Common myeloid progenitor, CD34-positive (primary cell): ENCODE results near the gene RASAL2.

ENCODE experiments used
- CTCF ChIA-PET: fragments of 350-600 bp; sonication (Branson Sonifier 250); formaldehyde crosslinking; loops from one replicate; lab custom pipeline; 2021; ENCODE audit warnings: antibody characterized with exemption; lab: Charles Lee
- POLR2A ChIA-PET: fragments of 350-600 bp; sonication (Branson Sonifier 250); formaldehyde crosslinking; loops from one replicate; lab custom pipeline; 2021; ENCODE audit warnings: antibody characterized with exemption; lab: Charles Lee
- DNase-seq, 3 donors: peaks; one replicate each; pipeline versions ENCODE4 v3.0.0 to v3.0.0-alpha.2; 2013
- H3K27ac ChIP-seq, 2 experiments: 1 replicate in 1 of 2; 2 replicates in 1 of 2; pipeline ENCODE4 v1.7.0; 2013; ENCODE audit warnings: inconsistent platforms in 2 of 2, low read length in 2 of 2, mild to moderate bottlenecking in 2 of 2, low read depth in 1 of 2, moderate library complexity in 1 of 2; ENCODE audit not compliant: severe bottlenecking in 2 of 2, insufficient read depth in 1 of 2, poor library complexity in 1 of 2
- H3K27me3 ChIP-seq, 5 experiments: replicated peaks in 2 of 5; 1 replicate in 3 of 5; 2 replicates in 2 of 5; pipeline versions ENCODE4 v1.6.1 to v1.7.0; 2013; ENCODE audit warnings: low read length in 4 of 5, mild to moderate bottlenecking in 2 of 5, moderate library complexity in 2 of 5, inconsistent platforms in 1 of 5; ENCODE audit not compliant: insufficient read depth in 5 of 5, control insufficient read depth in 4 of 5
- H3K36me3 ChIP-seq, 4 experiments: 1 replicate in 2 of 4; 2 replicates in 2 of 4; pipeline versions ENCODE4 v1.6.1 to v1.7.0; 2013; ENCODE audit warnings: low read length in 3 of 4, control low read depth in 1 of 4, mild to moderate bottlenecking in 1 of 4; ENCODE audit not compliant: control insufficient read depth in 4 of 4, insufficient read depth in 4 of 4
- H3K4me1 ChIP-seq, 4 experiments: 1 replicate in 3 of 4; 2 replicates in 1 of 4; pipeline versions ENCODE4 v1.6.1 to v1.7.1; 2013; ENCODE audit warnings: low read length in 3 of 4, mild to moderate bottlenecking in 3 of 4, control low read depth in 1 of 4, inconsistent platforms in 1 of 4, moderate library complexity in 1 of 4; ENCODE audit not compliant: control insufficient read depth in 4 of 4, insufficient read depth in 4 of 4; ENCODE audit errors: control extremely low read depth in 1 of 4
- H3K4me3 ChIP-seq, 7 experiments: 1 replicate in 4 of 7; 2 replicates in 3 of 7; pipeline versions ENCODE4 v1.5.1 to v1.7.0; 2013; ENCODE audit warnings: mild to moderate bottlenecking in 7 of 7, low read length in 6 of 7, moderate library complexity in 6 of 7, inconsistent platforms in 2 of 7, low read depth in 2 of 7, control low read depth in 1 of 7; ENCODE audit not compliant: insufficient read depth in 4 of 7, control insufficient read depth in 1 of 7; ENCODE audit errors: extremely low read depth in 1 of 7
- H3K9me3 ChIP-seq, 5 experiments: 1 replicate in 4 of 5; 2 replicates in 1 of 5; pipeline versions ENCODE4 v1.6.1 to v1.7.1; 2013; ENCODE audit warnings: low read length in 4 of 5, mild to moderate bottlenecking in 2 of 5, inconsistent platforms in 1 of 5, low read depth in 1 of 5, moderate library complexity in 1 of 5; ENCODE audit not compliant: control insufficient read depth in 4 of 5, insufficient read depth in 2 of 5; ENCODE audit errors: control extremely low read depth in 1 of 5
- WGBS: methylation state at CpG from one replicate; pipeline ENCODE4 v1.1.5; 2013; ENCODE audit not compliant: insufficient coverage; 5-methylcytosine and 5-hydroxymethylcytosine counted together

RASAL2 gene

GRCh38 chr1:178209935-178210334, 116.0 kb downstream of the RASAL2 start:
- Histone ChIP-seq H3K27me3 (no peaks in the 10 kb centered on the region), H3K9me3 (peaks cover 0 to 28% (median 6%) of the 10 kb centered on the region in 5 experiments), H3K27ac (no peak overlapping the region), H3K4me3 (no peak overlapping the region), H3K4me1 (no peaks in the 10 kb centered on the region), H3K36me3 (no peaks in the 10 kb centered on the region)
- ChIA-PET CTCF (interaction anchor here (0.6 kb wide), 1 partner anchor 101 kb away, joined by 3 read pairs; no protein-coding TSS in a partner anchor), POLR2A (no interaction called here)
- no CpG with 5 or more reads among the region's 1 CpG for WGBS
- no peak for DNase-seq

- Histone ChIP-seq H3K4me1 (no peaks in the 10 kb centered on the region), H3K9me3 (no peaks in the 10 kb centered on the region), H3K27ac (no peak overlapping the region), H3K27me3 (no peaks in the 10 kb centered on the region), H3K4me3 (no peak overlapping the region), H3K36me3 (no peaks in the 10 kb centered on the region)
- ChIA-PET CTCF (no interaction called here), POLR2A (no interaction called here)
- WGBS: 99% methylated on average over 6 of the region's 6 CpGs
- DNase-seq: no peak
Observed at GRCh38 chr1:178218550-178218949, 124.6 kb downstream of the RASAL2 start.

DNA sequence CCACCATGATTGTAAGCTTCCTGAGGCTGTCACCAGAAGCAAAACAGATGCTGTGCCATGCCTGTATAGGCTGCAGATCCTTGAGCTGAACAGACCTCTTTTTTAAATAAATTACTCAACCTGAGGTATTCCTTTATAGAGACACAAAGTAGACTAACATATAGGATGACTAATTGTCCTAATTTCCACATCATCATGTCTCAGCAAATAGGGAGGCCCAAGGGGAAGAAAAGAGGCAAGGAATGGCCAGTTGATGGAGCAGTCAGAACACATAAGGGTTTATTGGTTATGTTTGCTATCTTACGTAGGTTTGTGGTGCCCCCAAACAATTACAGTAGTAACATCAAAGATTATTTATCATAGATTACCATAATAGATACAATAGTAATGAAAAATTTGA, 126.2 kb downstream of the RASAL2 start:
- POLR2A ChIA-PET: no interaction called here
- H3K27ac ChIP-seq: no peak overlapping the region
- no peak for DNase-seq
- no peak overlapping the region for H3K4me3 ChIP-seq
- H3K36me3 ChIP-seq: no peaks in the 10 kb centered on the region
- CTCF ChIA-PET: no interaction called here
- no peaks in the 10 kb centered on the region for H3K9me3 ChIP-seq
- no peaks in the 10 kb centered on the region for H3K27me3 ChIP-seq
- no CpG with 5 or more reads among the region's 1 CpG for WGBS
- no peaks in the 10 kb centered on the region for H3K4me1 ChIP-seq

DNA sequence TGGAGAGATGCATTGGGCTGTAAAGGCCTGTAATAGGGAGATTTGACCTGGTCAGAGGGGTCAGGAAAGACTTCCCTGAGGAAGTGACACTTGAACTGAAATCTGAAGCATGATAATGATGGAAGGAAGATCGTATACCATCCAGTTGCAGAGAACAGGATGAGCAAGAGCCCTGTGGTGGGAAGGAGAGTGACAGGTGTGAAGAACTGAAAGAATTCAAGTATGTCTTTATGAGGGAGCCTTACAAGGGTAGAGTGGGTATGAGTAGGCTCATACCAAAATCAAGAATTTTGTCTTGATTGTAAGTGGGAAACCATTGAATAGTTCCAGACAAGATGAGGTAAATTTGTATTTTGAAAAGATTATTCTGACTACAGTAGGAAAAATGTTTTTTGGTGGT, 129.4 kb downstream of the RASAL2 start:
- Histone ChIP-seq H3K4me1 (no peaks in the 10 kb centered on the region), H3K9me3 (no peaks in the 10 kb centered on the region), H3K27me3 (no peaks in the 10 kb centered on the region), H3K27ac (no peak overlapping the region), H3K36me3 (no peaks in the 10 kb centered on the region), H3K4me3 (no peak overlapping the region)
- no peak for DNase-seq
- ChIA-PET POLR2A (no interaction called here), CTCF (no interaction called here)
- 89% methylated on average over 1 of the region's 1 CpG for WGBS

GRCh38 chr1:178224358-178224757, 130.5 kb downstream of the RASAL2 start:
- ChIA-PET POLR2A (no interaction called here), CTCF (interaction anchor here (0.7 to 1.2 kb wide), 2 partner anchors 11 to 76 kb away, joined by 3 read pairs; no protein-coding TSS in a partner anchor)
- WGBS: 100% methylated on average over 2 of the region's 4 CpGs
- H3K9me3 ChIP-seq: no peaks in the 10 kb centered on the region
- no peak for DNase-seq
- H3K4me1 ChIP-seq: no peaks in the 10 kb centered on the region
- no peak overlapping the region for H3K4me3 ChIP-seq
- H3K27me3 ChIP-seq: no peaks in the 10 kb centered on the region
- no peaks in the 10 kb centered on the region for H3K36me3 ChIP-seq
- H3K27ac ChIP-seq: no peak overlapping the region

GRCh38 chr1:178230881-178231409, 137.0 kb downstream of the RASAL2 start:
- Histone ChIP-seq H3K27ac (no peak overlapping the region), H3K4me1 (no peaks in the 10 kb centered on the region), H3K36me3 (no peaks in the 10 kb centered on the region), H3K9me3 (no peaks in the 10 kb centered on the region), H3K4me3 (no peak overlapping the region), H3K27me3 (no peaks in the 10 kb centered on the region)
- WGBS: 100% methylated on average over 4 of the region's 5 CpGs
- ChIA-PET POLR2A (no interaction called here), CTCF (no interaction called here)
- DNase-seq: no peak

GRCh38 chr1:178232108-178232507, 138.2 kb downstream of the RASAL2 start:
- DNase-seq: no peak
- H3K9me3 ChIP-seq: no peaks in the 10 kb centered on the region
- CTCF ChIA-PET: no interaction called here
- H3K4me1 ChIP-seq: no peaks in the 10 kb centered on the region
- no peak overlapping the region for H3K27ac ChIP-seq
- no peak overlapping the region for H3K4me3 ChIP-seq
- POLR2A ChIA-PET: no interaction called here
- H3K27me3 ChIP-seq: no peaks in the 10 kb centered on the region
- no peaks in the 10 kb centered on the region for H3K36me3 ChIP-seq
